Thoracic aorta (tissue), 2 donors: ENCODE results near the gene PRRC2B. TPM values are rescaled to one million over a fixed set of nuclear protein-coding genes. Genes with fewer than 3 reads are reported as not detected.

ENCODE experiments used
- ATAC-seq: fragments of 150-250 bp; one replicate; pipeline ENCODE4 v1.8.0; 2017; ENCODE audit warnings: low read depth; ENCODE audit not compliant: insufficient number of reproducible peaks, low FRiP score
- DNase-seq: peaks from one replicate; pipeline ENCODE4 v3.0.0-alpha.2; 2020; ENCODE audit warnings: low spot score
- H3K27ac ChIP-seq, 2 donors: fragments of 200-600 bp; sonication (generic); 1 replicate in 1 of 2; 2 replicates in 1 of 2; pipeline ENCODE4 v1.5.1; 2016; ENCODE audit warnings: mild to moderate bottlenecking in 2 of 2, moderate library complexity in 2 of 2
- H3K27me3 ChIP-seq: fragments of 200-600 bp; sonication (generic); replicated peaks from 2 replicates; pipeline ENCODE4 v1.6.0; 2016; ENCODE audit warnings: mild to moderate bottlenecking; ENCODE audit not compliant: insufficient read depth
- H3K36me3 ChIP-seq: fragments of 200-600 bp; sonication (generic); one replicate; pipeline ENCODE4 v1.5.1; 2016
- H3K4me1 ChIP-seq, 2 donors: fragments of 200-600 bp; sonication (generic); 1 replicate in 1 of 2; 2 replicates in 1 of 2; pipeline versions ENCODE4 v1.5.1 to v1.6.0; 2016; ENCODE audit warnings: low read depth in 2 of 2, mild to moderate bottlenecking in 1 of 2; ENCODE audit not compliant: control insufficient read depth in 1 of 2
- H3K4me3 ChIP-seq: fragments of 200-600 bp; sonication (generic); 2 replicates; pipeline ENCODE4 v1.5.1; 2016; ENCODE audit warnings: mild to moderate bottlenecking
- H3K9me3 ChIP-seq: fragments of 200-600 bp; sonication (generic); 2 replicates; pipeline ENCODE4 v1.5.1; 2016
- total RNA-seq, 2 donors: library from RNA; depleted of rRNA; stranded (reverse); fragments of >200 nt; gene quantifications; one replicate each; pipeline versions ENCODE4 v1.1.0 to v1.2.3, GENCODE V29; 2016
- TF ChIP-seq, protein P1 (sequence below): fragments of 200-600 bp; sonication (generic); IDR thresholded peaks from one replicate; pipeline ENCODE4 v1.5.1; 2019; ENCODE audit warnings: antibody characterized with exemption

PRRC2B gene
- total RNA-seq, 2 donors from 2014 or later = 162 to 198 TPM

DNA sequence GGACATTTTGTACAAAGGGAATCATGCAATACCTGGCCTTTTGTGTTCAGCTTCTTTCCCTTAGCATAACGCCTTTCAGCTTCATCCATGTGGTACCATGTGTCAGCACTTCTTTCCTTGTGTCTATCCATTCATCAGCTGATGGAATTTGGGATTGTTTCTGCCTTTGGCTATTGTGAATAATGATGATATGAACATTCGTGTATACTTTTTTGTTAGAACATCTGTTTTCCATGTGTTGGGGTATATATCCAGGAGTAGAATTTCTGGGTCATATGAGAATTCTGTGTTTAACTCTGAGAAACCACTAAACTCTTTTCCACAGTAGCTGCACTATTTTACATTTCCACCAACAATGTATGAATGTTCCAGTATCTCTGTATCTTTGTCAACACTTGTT is 14.8 kb upstream of the PRRC2B start:
- H3K27me3 ChIP-seq = no peaks in the 10 kb centered on the region
- DNase-seq = no peak
- no peak overlapping the region for H3K27ac ChIP-seq
- TF ChIP-seq, protein P1, sequence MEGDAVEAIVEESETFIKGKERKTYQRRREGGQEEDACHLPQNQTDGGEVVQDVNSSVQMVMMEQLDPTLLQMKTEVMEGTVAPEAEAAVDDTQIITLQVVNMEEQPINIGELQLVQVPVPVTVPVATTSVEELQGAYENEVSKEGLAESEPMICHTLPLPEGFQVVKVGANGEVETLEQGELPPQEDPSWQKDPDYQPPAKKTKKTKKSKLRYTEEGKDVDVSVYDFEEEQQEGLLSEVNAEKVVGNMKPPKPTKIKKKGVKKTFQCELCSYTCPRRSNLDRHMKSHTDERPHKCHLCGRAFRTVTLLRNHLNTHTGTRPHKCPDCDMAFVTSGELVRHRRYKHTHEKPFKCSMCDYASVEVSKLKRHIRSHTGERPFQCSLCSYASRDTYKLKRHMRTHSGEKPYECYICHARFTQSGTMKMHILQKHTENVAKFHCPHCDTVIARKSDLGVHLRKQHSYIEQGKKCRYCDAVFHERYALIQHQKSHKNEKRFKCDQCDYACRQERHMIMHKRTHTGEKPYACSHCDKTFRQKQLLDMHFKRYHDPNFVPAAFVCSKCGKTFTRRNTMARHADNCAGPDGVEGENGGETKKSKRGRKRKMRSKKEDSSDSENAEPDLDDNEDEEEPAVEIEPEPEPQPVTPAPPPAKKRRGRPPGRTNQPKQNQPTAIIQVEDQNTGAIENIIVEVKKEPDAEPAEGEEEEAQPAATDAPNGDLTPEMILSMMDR = no peak
- H3K9me3 ChIP-seq = no peaks in the 10 kb centered on the region
- H3K36me3 ChIP-seq = no peaks in the 10 kb centered on the region
- no peak for ATAC-seq
- no peak overlapping the region for H3K4me3 ChIP-seq
- peaks cover 0 to 9% of the 10 kb centered on the region in 2 donors for H3K4me1 ChIP-seq

DNA sequence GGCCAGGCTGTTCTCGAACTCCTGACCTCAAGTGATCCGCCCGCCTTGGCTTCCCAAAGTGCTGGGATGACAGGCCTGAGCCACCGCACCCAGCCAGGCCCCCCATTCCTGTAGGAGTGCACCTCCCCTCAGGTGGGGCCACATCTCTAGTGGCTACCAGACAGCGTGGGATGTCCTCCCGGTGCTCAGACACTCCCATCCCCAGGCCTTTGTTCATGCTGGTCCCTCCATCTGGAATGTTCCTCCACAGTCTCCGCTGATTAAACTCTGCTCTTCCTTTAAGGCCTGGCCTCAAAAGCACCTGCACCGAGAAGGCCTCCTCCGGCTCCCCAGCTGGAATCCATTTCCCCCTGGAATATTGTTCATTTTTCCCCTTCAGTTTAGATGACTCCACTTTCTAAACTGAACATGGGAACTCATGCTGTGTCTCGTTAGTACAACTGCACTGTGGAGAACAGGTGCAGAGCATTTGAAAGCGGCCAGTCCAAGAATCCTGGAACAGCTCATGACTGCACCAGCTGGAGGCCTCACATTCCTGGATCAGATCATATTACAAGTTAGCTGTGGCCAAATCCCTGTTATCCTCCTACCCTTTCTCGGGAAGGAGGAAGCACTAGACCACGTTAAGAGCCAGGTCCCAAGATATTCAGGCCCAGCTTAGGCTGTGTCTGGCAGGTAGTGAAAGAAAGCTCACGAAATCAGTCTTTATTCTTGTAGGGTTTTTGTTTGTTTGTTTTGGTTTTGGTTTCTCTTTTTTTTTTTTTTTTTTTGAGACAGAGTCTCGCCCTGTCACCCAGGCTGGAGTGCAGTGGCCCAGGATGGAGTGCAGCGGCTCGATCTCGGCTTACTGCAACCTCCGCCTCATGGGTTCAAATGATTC is 10.8 kb upstream of the PRRC2B start:
- no peaks in the 10 kb centered on the region for H3K36me3 ChIP-seq
- H3K27ac ChIP-seq = peak overlapping the region; percentile 22 to 27
- no peaks in the 10 kb centered on the region for H3K27me3 ChIP-seq
- H3K4me1 ChIP-seq = peaks cover 0 to 9% of the 10 kb centered on the region in 2 donors
- peak overlapping the region; percentile 32 for H3K4me3 ChIP-seq
- peak; percentile 60 for ATAC-seq
- H3K9me3 ChIP-seq = no peaks in the 10 kb centered on the region
- TF ChIP-seq, protein P1 = no peak
- no peak for DNase-seq

DNA sequence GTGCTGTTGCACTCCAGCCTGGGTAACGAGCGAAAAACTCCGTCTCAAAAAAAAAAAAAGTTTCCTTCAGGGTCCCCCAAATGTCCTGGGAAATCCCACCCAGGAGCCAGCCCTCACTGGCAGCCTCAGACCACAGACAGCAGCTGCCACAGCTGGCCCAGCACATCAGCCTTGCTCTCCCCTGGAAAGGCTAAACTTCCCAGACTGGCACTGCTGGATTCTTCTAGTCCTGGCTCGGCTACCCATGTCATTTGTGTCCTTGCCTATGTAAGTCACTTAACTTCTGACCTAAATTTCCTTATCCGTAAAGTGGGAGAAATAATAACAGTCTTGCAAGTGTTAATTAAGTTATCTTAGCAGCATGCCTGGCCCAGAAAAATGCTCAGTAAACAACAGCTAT is 8.6 kb upstream of the PRRC2B start:
- Histone ChIP-seq H3K27me3 (no peaks in the 10 kb centered on the region), H3K36me3 (no peaks in the 10 kb centered on the region), H3K4me1 (peaks cover 0 to 9% of the 10 kb centered on the region in 2 donors), H3K4me3 (no peak overlapping the region), H3K27ac (no peak overlapping the region), H3K9me3 (no peaks in the 10 kb centered on the region)
- DNase-seq (no peak), ATAC-seq (no peak)
- TF ChIP-seq, protein P1 = no peak

DNA sequence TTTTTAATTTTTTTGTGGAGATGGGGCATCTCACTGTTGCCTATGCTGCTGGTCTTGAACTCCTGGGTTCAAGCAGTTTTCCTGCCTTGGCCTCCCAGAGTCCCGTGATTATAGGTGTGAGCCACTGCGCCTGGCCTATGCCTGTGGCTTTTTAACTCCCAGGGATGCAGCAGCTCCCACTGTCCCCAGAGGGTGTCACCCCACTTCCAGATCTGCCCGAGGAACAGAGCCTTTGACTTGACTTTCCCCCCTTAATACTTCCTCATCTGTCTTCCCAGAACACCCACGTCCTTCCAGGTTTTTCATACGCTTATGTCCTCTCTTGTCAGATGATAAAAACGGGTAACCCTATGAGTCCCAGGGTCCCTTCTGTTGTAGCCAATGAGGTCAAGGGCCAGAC is 7.6 kb upstream of the PRRC2B start:
- H3K27ac ChIP-seq = no peak overlapping the region
- no peaks in the 10 kb centered on the region for H3K27me3 ChIP-seq
- ATAC-seq = no peak
- peaks cover 0 to 9% of the 10 kb centered on the region in 2 donors for H3K4me1 ChIP-seq
- H3K9me3 ChIP-seq = no peaks in the 10 kb centered on the region
- no peak for DNase-seq
- no peaks in the 10 kb centered on the region for H3K36me3 ChIP-seq
- H3K4me3 ChIP-seq = no peak overlapping the region
- TF ChIP-seq, protein P1 = no peak

DNA sequence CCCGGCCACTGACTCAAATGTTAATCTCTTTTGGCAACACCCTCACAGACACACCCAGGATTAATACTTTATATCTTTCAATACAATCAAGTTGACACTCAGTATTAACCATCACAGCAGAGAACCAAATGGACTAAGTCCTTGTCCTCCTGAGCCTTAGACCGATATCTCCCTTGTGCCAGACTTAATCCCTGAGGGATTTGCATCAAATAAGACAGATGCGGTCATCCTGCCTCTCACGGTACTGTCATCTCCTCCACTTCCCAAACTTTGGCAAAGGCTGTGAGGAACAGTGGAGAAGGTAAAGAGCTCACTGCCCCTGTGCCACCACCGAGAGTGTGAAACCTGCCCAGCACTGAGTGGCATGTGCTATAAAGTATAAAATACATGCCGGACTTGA is 6.5 kb upstream of the PRRC2B start:
- DNase-seq (no peak), ATAC-seq (no peak)
- no peak overlapping the region for H3K4me3 ChIP-seq
- no peaks in the 10 kb centered on the region for H3K36me3 ChIP-seq
- H3K27me3 ChIP-seq = no peaks in the 10 kb centered on the region
- H3K4me1 ChIP-seq = peaks cover 0 to 9% of the 10 kb centered on the region in 2 donors
- no peaks in the 10 kb centered on the region for H3K9me3 ChIP-seq
- H3K27ac ChIP-seq = no peak overlapping the region
- TF ChIP-seq, protein P1 = no peak
